Fibroblast of lung (primary cell): ENCODE data around the gene SALL3. TPM values are rescaled to one million over a fixed set of nuclear protein-coding genes. Genes with fewer than 3 reads are reported as not detected.

Source experiments
- DNase-seq, 2 donors: peaks; one replicate each; pipeline versions ENCODE4 v3.0.0 to v3.0.0-alpha.2; 2010; ENCODE audit warnings: low read depth in 2 of 2
- H2AFZ ChIP-seq: 2 replicates; pipeline ENCODE4 v1.5.1; 2012; ENCODE audit warnings: low read length, control low read depth, inconsistent platforms
- H3K27ac ChIP-seq: 2 replicates; pipeline ENCODE4 v1.5.1; 2011; ENCODE audit warnings: low read length, control low read depth; ENCODE audit not compliant: insufficient read depth
- H3K27me3 ChIP-seq: 2 replicates; pipeline ENCODE4 v1.5.1; 2011; ENCODE audit warnings: mild to moderate bottlenecking, low read length; ENCODE audit not compliant: control insufficient read depth, insufficient read depth
- H3K36me3 ChIP-seq: 2 replicates; pipeline ENCODE4 v1.5.1; 2011; ENCODE audit warnings: low read length; ENCODE audit not compliant: control insufficient read depth, insufficient read depth
- H3K4me1 ChIP-seq: 2 replicates; pipeline ENCODE4 v1.5.1; 2011; ENCODE audit warnings: low read length; ENCODE audit not compliant: control insufficient read depth, insufficient read depth; ENCODE audit errors: extremely low read depth
- H3K4me2 ChIP-seq: 2 replicates; pipeline ENCODE4 v1.5.1; 2011; ENCODE audit warnings: low read length, control low read depth; ENCODE audit not compliant: insufficient read depth; ENCODE audit errors: extremely low read depth
- H3K4me3 ChIP-seq, 4 experiments: fragments of 200-600 bp in 1 of 4; sonication (generic) in 1 of 4; replicated peaks in 1 of 4; 2 replicates each; pipeline ENCODE4 v1.5.1; 2011 to 2016; ENCODE audit warnings: low read length in 4 of 4, low read depth in 3 of 4, mild to moderate bottlenecking in 3 of 4, control low read depth in 2 of 4, inconsistent platforms in 1 of 4, mixed read lengths in 1 of 4; ENCODE audit not compliant: insufficient read depth in 1 of 4; ENCODE audit errors: control extremely low read depth in 1 of 4
- H3K79me2 ChIP-seq: 2 replicates; pipeline ENCODE4 v1.5.1; 2012; ENCODE audit warnings: mild to moderate bottlenecking, low read length, inconsistent platforms; ENCODE audit not compliant: control insufficient read depth, insufficient read depth
- H3K9ac ChIP-seq: 2 replicates; pipeline ENCODE4 v1.5.1; 2011; ENCODE audit warnings: mild to moderate bottlenecking, low read length, control low read depth; ENCODE audit not compliant: insufficient read depth
- H3K9me3 ChIP-seq: 2 replicates; pipeline ENCODE4 v1.5.1; 2012; ENCODE audit warnings: low read depth, low read length; ENCODE audit not compliant: control insufficient read depth, insufficient read depth
- H4K20me1 ChIP-seq: 2 replicates; pipeline ENCODE4 v1.5.1; 2011; ENCODE audit warnings: low read length; ENCODE audit not compliant: control insufficient read depth, insufficient read depth; ENCODE audit errors: extremely low read depth
- CTCF ChIP-seq, 2 donors: IDR thresholded peaks in 1 of 2; conservative IDR thresholded peaks in 1 of 2; 1 replicate in 1 of 2; 2 replicates in 1 of 2; pipeline ENCODE4 v1.5.1; 2011 to 2012; ENCODE audit warnings: low read length in 2 of 2, control low read depth in 1 of 2, inconsistent platforms in 1 of 2, low read depth in 1 of 2, mild to moderate bottlenecking in 1 of 2
- EZH2 ChIP-seq: IDR thresholded peaks from 2 replicates; pipeline ENCODE4 v1.5.1; 2012; ENCODE audit warnings: low read length, control low read depth, mild to moderate bottlenecking; ENCODE audit errors: missing control alignments
- polyA plus RNA-seq, 2 donors: library from polyadenylated mRNA; depleted of rRNA in 1 of 2; stranded (reverse) in 1 of 2; unstranded in 1 of 2; fragments of >200 nt; gene quantifications; 2 replicates each; pipeline ENCODE4 v1.2.1, GENCODE V29; 2011 to 2012; ENCODE audit warnings: missing spikeins in 1 of 2
- total RNA-seq: library from RNA; depleted of rRNA; stranded (reverse); fragments of >200 nt; gene quantifications from 2 replicates; pipeline ENCODE4 v1.2.1, GENCODE V29; 2014

Gene SALL3
- total and polyA plus RNA-seq, 2 donors (not counting 1 experiment from before 2014, with no cell fraction given): not detected

- no peaks in the 10 kb centered on the region for H3K9me3 ChIP-seq
- H3K79me2 ChIP-seq: no peaks in the 10 kb centered on the region
- no peak overlapping the region for H3K27ac ChIP-seq
- no peak overlapping the region for H3K4me3 ChIP-seq
- H3K4me1 ChIP-seq: no peaks in the 10 kb centered on the region
- no peaks in the 10 kb centered on the region for H3K36me3 ChIP-seq
- H3K4me2 ChIP-seq: no peak overlapping the region
- no peak for DNase-seq
- H2AFZ ChIP-seq: no peak overlapping the region
- H4K20me1 ChIP-seq: no peaks in the 10 kb centered on the region
- no peak for TF ChIP-seq CTCF (conservative IDR thresholded peaks at IDR 0.05 in 1 of 2, IDR thresholded peaks at IDR 0.05 in 1 of 2; ENCODE audit: low read depth in 1 of 2, low read length in 2 of 2)
- no peak for TF ChIP-seq EZH2
- H3K27me3 ChIP-seq: no peaks in the 10 kb centered on the region
- H3K9ac ChIP-seq: no peak overlapping the region
Measured at GRCh38 chr18:79006106-79006795, 26.6 kb downstream of the SALL3 start.

GRCh38 chr18:79007440-79007839 lies 27.8 kb downstream of the SALL3 start:
- no peaks in the 10 kb centered on the region for H3K36me3 ChIP-seq
- H3K27me3 ChIP-seq: no peaks in the 10 kb centered on the region
- TF ChIP-seq CTCF (conservative IDR thresholded peaks at IDR 0.05 in 1 of 2, IDR thresholded peaks at IDR 0.05 in 1 of 2; ENCODE audit: low read depth in 1 of 2, low read length in 2 of 2): no peak
- TF ChIP-seq EZH2: no peak

GRCh38 chr18:79008356-79008940 lies 28.8 kb downstream of the SALL3 start:
- Histone ChIP-seq H2AFZ (no peak overlapping the region), H3K4me3 (no peak overlapping the region), H3K27me3 (no peaks in the 10 kb centered on the region), H3K36me3 (no peaks in the 10 kb centered on the region), H3K4me2 (no peak overlapping the region), H4K20me1 (no peaks in the 10 kb centered on the region), H3K4me1 (no peaks in the 10 kb centered on the region), H3K27ac (no peak overlapping the region), H3K9ac (no peak overlapping the region), H3K9me3 (no peaks in the 10 kb centered on the region), H3K79me2 (no peaks in the 10 kb centered on the region)
- no peak for DNase-seq
- TF ChIP-seq EZH2 (no peak), CTCF (conservative IDR thresholded peaks at IDR 0.05 in 1 of 2, IDR thresholded peaks at IDR 0.05 in 1 of 2; ENCODE audit: low read depth in 1 of 2, low read length in 2 of 2) (no peak)

More at GRCh38 chr18:79007440-79007839, 27.8 kb downstream of the SALL3 start:
- Histone ChIP-seq H3K4me1 (no peaks in the 10 kb centered on the region), H3K4me2 (no peak overlapping the region), H3K4me3 (no peak overlapping the region), H3K9ac (no peak overlapping the region), H3K79me2 (no peaks in the 10 kb centered on the region), H3K9me3 (no peaks in the 10 kb centered on the region), H2AFZ (no peak overlapping the region), H3K27ac (no peak overlapping the region), H4K20me1 (no peaks in the 10 kb centered on the region)
- DNase-seq: no peak
